ENCODE data around the gene ERFL.

Gene ERFL

GRCh38 chr19:41890936-41891335 lies 37.3 kb downstream of the ERFL start:
- H3K4me1 ChIP-seq (ENCODE audit: control insufficient read depth, insufficient read depth, low read length, unreplicated experiment) = peaks cover 10% of the 10 kb centered on the region
- no peak overlapping the region for H3K27ac ChIP-seq (ENCODE audit: low read depth, low read length)
- no peak overlapping the region for H2AFZ ChIP-seq (ENCODE audit: low read length, unreplicated experiment)
- no peak overlapping the region for H3K4me3 ChIP-seq (ENCODE audit: low read depth, low read length)
- H3K36me3 ChIP-seq (ENCODE audit: insufficient read depth, low read length) = no peaks in the 10 kb centered on the region
- H3K79me2 ChIP-seq (ENCODE audit: control insufficient read depth, insufficient read depth, low read length, unreplicated experiment) = peaks cover 16% of the 10 kb centered on the region
- H3K27me3 ChIP-seq (ENCODE audit: insufficient read depth, low read length) = no peaks in the 10 kb centered on the region

GRCh38 chr19:41889896-41890295 lies 38.4 kb downstream of the ERFL start:
- Histone ChIP-seq H2AFZ (ENCODE audit: low read length, unreplicated experiment) (no peak overlapping the region), H3K4me3 (ENCODE audit: low read depth, low read length) (no peak overlapping the region), H3K79me2 (ENCODE audit: control insufficient read depth, insufficient read depth, low read length, unreplicated experiment) (peaks cover 24% of the 10 kb centered on the region), H3K4me1 (ENCODE audit: control insufficient read depth, insufficient read depth, low read length, unreplicated experiment) (peaks cover 13% of the 10 kb centered on the region), H3K36me3 (ENCODE audit: insufficient read depth, low read length) (no peaks in the 10 kb centered on the region), H3K27me3 (ENCODE audit: insufficient read depth, low read length) (no peaks in the 10 kb centered on the region), H3K27ac (ENCODE audit: low read depth, low read length) (no peak overlapping the region)

GRCh38 chr19:41888926-41889325 lies 39.3 kb downstream of the ERFL start:
- Histone ChIP-seq H2AFZ (ENCODE audit: low read length, unreplicated experiment) (no peak overlapping the region), H3K4me3 (ENCODE audit: low read depth, low read length) (no peak overlapping the region), H3K4me1 (ENCODE audit: control insufficient read depth, insufficient read depth, low read length, unreplicated experiment) (peaks cover 14% of the 10 kb centered on the region), H3K36me3 (ENCODE audit: insufficient read depth, low read length) (no peaks in the 10 kb centered on the region), H3K27ac (ENCODE audit: low read depth, low read length) (no peak overlapping the region), H3K79me2 (ENCODE audit: control insufficient read depth, insufficient read depth, low read length, unreplicated experiment) (peaks cover 30% of the 10 kb centered on the region), H3K27me3 (ENCODE audit: insufficient read depth, low read length) (no peaks in the 10 kb centered on the region)

GRCh38 chr19:41887711-41888382 lies 40.4 kb downstream of the ERFL start:
- Histone ChIP-seq H3K4me3 (ENCODE audit: low read depth, low read length) (no peak overlapping the region), H2AFZ (ENCODE audit: low read length, unreplicated experiment) (no peak overlapping the region), H3K27me3 (ENCODE audit: insufficient read depth, low read length) (no peaks in the 10 kb centered on the region), H3K4me1 (ENCODE audit: control insufficient read depth, insufficient read depth, low read length, unreplicated experiment) (peaks cover 14% of the 10 kb centered on the region), H3K36me3 (ENCODE audit: insufficient read depth, low read length) (no peaks in the 10 kb centered on the region), H3K79me2 (ENCODE audit: control insufficient read depth, insufficient read depth, low read length, unreplicated experiment) (peaks cover 30% of the 10 kb centered on the region), H3K27ac (ENCODE audit: low read depth, low read length) (no peak overlapping the region)

GRCh38 chr19:41886761-41887710 lies 41.2 kb downstream of the ERFL start:
- H3K27ac ChIP-seq (ENCODE audit: low read depth, low read length) = no peak overlapping the region
- peaks cover 30% of the 10 kb centered on the region for H3K79me2 ChIP-seq (ENCODE audit: control insufficient read depth, insufficient read depth, low read length, unreplicated experiment)
- H3K27me3 ChIP-seq (ENCODE audit: insufficient read depth, low read length) = no peaks in the 10 kb centered on the region
- H2AFZ ChIP-seq (ENCODE audit: low read length, unreplicated experiment) = no peak overlapping the region
- no peak overlapping the region for H3K4me3 ChIP-seq (ENCODE audit: low read depth, low read length)
- H3K36me3 ChIP-seq (ENCODE audit: insufficient read depth, low read length) = no peaks in the 10 kb centered on the region
- peaks cover 14% of the 10 kb centered on the region for H3K4me1 ChIP-seq (ENCODE audit: control insufficient read depth, insufficient read depth, low read length, unreplicated experiment)

GRCh38 chr19:41883821-41884733 lies 44.2 kb downstream of the ERFL start:
- no peaks in the 10 kb centered on the region for H3K27me3 ChIP-seq (ENCODE audit: insufficient read depth, low read length)

GRCh38 chr19:41883463-41883820 lies 44.8 kb downstream of the ERFL start:
- Histone ChIP-seq H3K79me2 (ENCODE audit: control insufficient read depth, insufficient read depth, low read length, unreplicated experiment) (peaks cover 30% of the 10 kb centered on the region), H3K27ac (ENCODE audit: low read depth, low read length) (no peak overlapping the region), H2AFZ (ENCODE audit: low read length, unreplicated experiment) (peak overlapping the region; percentile 84), H3K4me1 (ENCODE audit: control insufficient read depth, insufficient read depth, low read length, unreplicated experiment) (peaks cover 14% of the 10 kb centered on the region), H3K4me3 (ENCODE audit: low read depth, low read length) (peak overlapping the region; percentile 86), H3K36me3 (ENCODE audit: insufficient read depth, low read length) (no peaks in the 10 kb centered on the region), H3K27me3 (ENCODE audit: insufficient read depth, low read length) (no peaks in the 10 kb centered on the region)

More at GRCh38 chr19:41883821-41884733, 44.2 kb downstream of the ERFL start:
- H3K79me2 ChIP-seq (ENCODE audit: control insufficient read depth, insufficient read depth, low read length, unreplicated experiment) = peaks cover 30% of the 10 kb centered on the region
- peak overlapping the region; percentile 84 for H2AFZ ChIP-seq (ENCODE audit: low read length, unreplicated experiment)
- peak overlapping the region; percentile 95 for H3K4me3 ChIP-seq (ENCODE audit: low read depth, low read length)
- 0 out of 2 replicates have a peak overlapping the region, but pooled peaks have one; percentile 9 for H3K27ac ChIP-seq (ENCODE audit: low read depth, low read length)
- H3K36me3 ChIP-seq (ENCODE audit: insufficient read depth, low read length) = no peaks in the 10 kb centered on the region
- H3K4me1 ChIP-seq (ENCODE audit: control insufficient read depth, insufficient read depth, low read length, unreplicated experiment) = peaks cover 14% of the 10 kb centered on the region

- peaks cover 14% of the 10 kb centered on the region for H3K4me1 ChIP-seq (ENCODE audit: control insufficient read depth, insufficient read depth, low read length, unreplicated experiment)
- no peak within 1 kb of the TSS for H3K27ac ChIP-seq (ENCODE audit: low read depth, low read length)
- H3K4me3 ChIP-seq (ENCODE audit: low read depth, low read length) = peak within 1 kb of the TSS; percentile 86
- H3K79me2 ChIP-seq (ENCODE audit: control insufficient read depth, insufficient read depth, low read length, unreplicated experiment) = peaks cover 30% of the 10 kb centered on the region
- peak within 1 kb of the TSS; percentile 84 for H2AFZ ChIP-seq (ENCODE audit: low read length, unreplicated experiment)
- H3K36me3 ChIP-seq (ENCODE audit: insufficient read depth, low read length) = no peaks in the 10 kb centered on the region
- no peaks in the 10 kb centered on the region for H3K27me3 ChIP-seq (ENCODE audit: insufficient read depth, low read length)
Observed at GRCh38 chr19:41882568-41883462, 45.4 kb downstream of the ERFL start, which contains the start of gene ARHGEF1. Gene ARHGEF1 (plus strand): TSS chr19:41883184. CDS start chr19:41888083, 4,899 bp downstream.

- Histone ChIP-seq H3K4me3 (ENCODE audit: low read depth, low read length) (no peak overlapping the region), H2AFZ (ENCODE audit: low read length, unreplicated experiment) (no peak overlapping the region), H3K27ac (ENCODE audit: low read depth, low read length) (no peak overlapping the region), H3K79me2 (ENCODE audit: control insufficient read depth, insufficient read depth, low read length, unreplicated experiment) (peaks cover 9% of the 10 kb centered on the region), H3K27me3 (ENCODE audit: insufficient read depth, low read length) (no peaks in the 10 kb centered on the region), H3K36me3 (ENCODE audit: insufficient read depth, low read length) (no peaks in the 10 kb centered on the region), H3K4me1 (ENCODE audit: control insufficient read depth, insufficient read depth, low read length, unreplicated experiment) (peaks cover 4% of the 10 kb centered on the region)
Observed at GRCh38 chr19:41880329-41880708, 47.9 kb downstream of the ERFL start.
